Effector CD4-positive, alpha-beta T cell (primary cell): ENCODE data around the gene SHMT2.

ENCODE experiments used
- DNase-seq: peaks from one replicate; pipeline ENCODE4 v3.0.0-alpha.2; 2020
- total RNA-seq: gene quantifications from one replicate; lab custom pipeline; 2026; lab: John Stamatoyannopoulos, UW

SHMT2 gene
- total RNA-seq = 102 reads per million, percentile 83 among the genes with 10 or more reads in this experiment

DNA sequence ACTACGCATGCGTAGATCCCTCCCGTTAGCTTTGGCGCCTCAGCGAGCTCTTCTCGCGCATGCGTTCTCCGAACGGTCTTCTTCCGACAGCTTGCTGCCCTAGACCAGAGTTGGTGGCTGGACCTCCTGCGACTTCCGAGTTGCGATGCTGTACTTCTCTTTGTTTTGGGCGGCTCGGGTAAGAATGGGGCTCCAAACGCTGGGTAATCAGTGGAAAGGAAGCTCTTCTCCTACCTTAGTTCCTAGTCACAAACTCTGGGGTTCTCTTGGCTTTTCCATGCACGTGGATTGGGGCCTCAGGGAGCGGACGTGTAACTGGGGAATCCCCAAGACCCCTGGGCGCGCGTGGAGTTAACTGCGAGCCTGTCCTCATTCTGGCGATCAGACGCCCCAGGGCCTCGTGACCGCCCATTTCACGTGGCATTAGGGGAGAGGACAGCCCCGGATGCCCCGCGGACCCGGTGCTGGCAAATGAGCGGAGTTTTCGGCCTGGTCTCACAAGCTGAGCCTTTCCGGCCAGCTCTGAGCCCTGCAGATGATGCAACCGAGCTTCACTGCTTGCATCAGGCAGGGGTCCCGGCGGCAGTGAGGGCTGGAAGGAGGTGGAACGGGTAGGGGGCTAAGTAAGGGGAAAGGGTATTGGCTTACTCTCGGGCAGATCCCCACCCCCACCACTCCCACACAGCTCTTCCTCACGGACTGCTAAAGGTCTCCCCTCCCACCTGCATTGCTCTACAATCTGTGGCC, at the start of gene SHMT2:
Gene SHMT2, plus strand, starts transcription at position 78 of the 747 bp plus-strand sequence. Its CDS starts 68 bp downstream, at position 146.
- DNase-seq = peak; percentile 88

DNA sequence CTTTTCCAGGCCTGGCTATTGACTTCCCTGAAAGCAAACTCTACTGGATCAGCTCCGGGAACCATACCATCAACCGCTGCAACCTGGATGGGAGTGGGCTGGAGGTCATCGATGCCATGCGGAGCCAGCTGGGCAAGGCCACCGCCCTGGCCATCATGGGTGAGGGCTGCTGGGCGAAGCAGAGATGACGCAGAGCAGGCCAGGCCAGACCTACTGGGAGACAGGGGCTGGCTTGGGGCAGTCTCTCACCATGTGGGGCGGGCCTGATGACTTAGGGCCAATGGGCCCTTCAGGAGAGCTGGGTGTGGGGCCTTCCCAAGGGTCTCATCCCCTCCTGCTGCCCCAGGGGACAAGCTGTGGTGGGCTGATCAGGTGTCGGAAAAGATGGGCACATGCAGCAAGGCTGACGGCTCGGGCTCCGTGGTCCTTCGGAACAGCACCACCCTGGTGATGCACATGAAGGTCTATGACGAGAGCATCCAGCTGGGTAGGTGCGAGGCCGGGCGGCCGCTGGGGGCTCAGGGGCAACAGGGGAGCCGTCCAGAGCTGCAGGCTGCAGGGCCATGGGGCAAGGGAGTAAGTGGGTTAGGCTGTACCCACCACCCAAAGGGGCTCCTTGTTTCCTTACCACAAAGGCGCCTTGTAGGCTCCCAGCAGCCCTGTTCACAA, 49.1 kb upstream of the SHMT2 start:
- DNase-seq = no peak

DNA sequence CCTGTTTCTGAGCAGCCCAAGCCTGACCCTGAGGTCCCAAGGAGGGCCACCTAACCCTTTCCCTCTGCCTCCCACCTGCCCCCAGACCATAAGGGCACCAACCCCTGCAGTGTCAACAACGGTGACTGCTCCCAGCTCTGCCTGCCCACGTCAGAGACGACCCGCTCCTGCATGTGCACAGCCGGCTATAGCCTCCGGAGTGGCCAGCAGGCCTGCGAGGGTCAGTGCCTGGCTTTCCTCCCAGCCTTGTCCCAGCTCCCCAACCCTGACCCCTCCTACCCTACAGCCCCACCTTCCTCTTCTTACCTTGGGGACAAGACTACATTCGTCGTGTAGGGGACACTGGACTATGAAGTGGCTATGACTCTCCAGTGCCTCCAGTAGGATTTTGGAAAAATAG, 48.4 kb upstream of the SHMT2 start:
- DNase-seq = no peak

DNA sequence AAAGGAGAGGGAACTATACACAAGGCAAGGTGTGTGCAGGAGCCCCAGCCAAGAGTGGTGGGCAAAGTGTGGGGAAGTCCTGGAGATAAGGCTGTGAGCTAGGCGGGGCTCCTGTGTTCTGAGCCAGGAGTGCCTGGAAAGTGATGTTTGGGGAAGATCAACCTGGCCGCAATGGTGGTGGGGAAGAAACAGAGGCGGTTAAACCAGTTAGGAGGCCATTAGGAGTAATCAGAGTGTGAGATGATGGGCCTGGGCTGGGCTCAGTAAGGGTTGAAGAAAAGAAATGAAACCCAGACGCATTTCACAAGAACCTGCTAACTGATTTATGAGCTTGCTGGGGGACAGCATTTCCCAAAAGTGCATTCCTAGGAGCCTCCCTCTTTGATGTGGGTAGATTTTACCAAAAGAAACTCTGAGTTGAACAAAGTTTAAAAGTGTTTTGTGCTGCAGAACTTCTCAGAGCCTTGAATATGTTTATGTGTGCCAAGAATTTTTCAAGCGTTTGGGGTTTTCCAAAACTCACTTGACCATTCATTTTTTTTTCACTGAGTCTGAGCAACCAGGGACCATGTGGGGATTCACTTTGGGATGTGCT, 47.9 kb upstream of the SHMT2 start:
- no peak for DNase-seq

DNA sequence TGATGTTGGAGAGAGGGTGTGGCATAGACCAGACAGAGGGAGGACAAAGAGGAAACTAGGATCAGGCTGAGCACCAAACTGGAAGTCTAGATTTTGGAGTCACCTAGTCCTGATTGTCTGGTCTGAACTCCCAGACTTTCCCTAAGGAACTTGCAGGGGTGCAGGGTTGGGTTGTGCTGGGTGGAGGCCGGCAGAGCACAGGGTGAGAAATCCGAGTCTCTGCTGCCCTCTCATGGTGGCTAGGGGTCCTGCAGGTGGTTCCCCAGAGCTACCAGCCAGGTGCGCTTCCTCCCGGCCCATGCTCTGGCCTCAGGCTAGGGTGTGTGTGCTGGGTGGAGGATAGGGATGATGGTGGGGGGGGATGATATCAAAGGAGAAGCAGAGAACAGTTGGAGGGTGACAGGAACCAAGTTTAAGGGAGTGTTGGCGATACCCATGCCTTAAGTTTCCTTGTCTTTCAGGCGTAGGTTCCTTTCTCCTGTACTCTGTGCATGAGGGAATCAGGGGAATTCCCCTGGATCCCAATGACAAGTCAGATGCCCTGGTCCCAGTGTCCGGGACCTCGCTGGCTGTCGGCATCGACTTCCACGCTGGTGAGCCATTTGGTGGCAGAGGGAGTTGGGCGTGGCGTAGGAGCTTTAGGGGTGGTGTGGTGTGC, 46.5 kb upstream of the SHMT2 start:
- peak; percentile 67 for DNase-seq

- no peak for DNase-seq
These were observed 45.4 kb upstream of the SHMT2 start for GRCh38 chr12:57183939-57184725.

DNA sequence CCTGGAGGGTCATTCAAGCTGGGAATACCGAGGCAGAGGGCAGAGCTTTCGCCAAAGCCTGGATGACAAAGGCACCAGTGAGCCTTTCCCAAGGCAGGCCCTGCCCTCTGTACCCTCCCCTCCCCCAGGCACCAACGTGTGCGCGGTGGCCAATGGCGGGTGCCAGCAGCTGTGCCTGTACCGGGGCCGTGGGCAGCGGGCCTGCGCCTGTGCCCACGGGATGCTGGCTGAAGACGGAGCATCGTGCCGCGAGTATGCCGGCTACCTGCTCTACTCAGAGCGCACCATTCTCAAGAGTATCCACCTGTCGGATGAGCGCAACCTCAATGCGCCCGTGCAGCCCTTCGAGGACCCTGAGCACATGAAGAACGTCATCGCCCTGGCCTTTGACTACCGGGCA, 44.1 kb upstream of the SHMT2 start:
- no peak for DNase-seq

DNA sequence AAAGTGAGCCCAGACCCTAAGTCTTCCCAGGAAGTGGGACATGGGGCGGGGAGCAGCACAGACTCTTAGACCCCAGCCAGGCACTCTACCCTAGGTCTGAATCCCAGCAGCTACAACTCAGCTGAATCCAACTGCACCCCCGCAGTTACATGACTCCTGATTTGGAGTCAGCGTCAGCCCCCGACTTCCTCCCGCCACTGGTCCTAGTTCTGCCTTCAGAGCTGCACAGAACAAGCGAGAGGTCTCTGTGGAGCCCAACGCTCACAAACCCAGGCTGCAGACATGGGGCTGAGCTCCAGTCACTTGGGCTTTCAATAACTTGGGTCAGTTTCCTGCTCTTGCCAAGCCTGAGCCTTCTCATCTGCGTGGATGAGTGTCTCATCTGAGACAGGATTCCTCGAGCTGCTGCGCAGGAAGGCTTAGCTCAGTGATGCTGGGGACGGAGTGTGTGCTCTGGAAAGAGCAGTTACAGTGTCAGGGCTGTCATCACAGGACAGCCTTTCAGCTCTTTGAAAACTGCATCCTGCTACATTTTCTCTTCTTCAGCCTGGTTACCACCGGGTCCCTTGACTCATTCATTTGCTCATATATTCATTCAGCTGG, 43.5 kb upstream of the SHMT2 start:
- DNase-seq = no peak

GRCh38 chr12:57187222-57188089, 42.1 kb upstream of the SHMT2 start:
- DNase-seq = no peak

GRCh38 chr12:57188090-57188425, 41.5 kb upstream of the SHMT2 start:
- DNase-seq = no peak

GRCh38 chr12:57190037-57190436, 39.5 kb upstream of the SHMT2 start:
- no peak for DNase-seq

GRCh38 chr12:57190821-57191220, 38.7 kb upstream of the SHMT2 start:
- no peak for DNase-seq

GRCh38 chr12:57191410-57191809, 38.1 kb upstream of the SHMT2 start:
- DNase-seq = no peak

DNA sequence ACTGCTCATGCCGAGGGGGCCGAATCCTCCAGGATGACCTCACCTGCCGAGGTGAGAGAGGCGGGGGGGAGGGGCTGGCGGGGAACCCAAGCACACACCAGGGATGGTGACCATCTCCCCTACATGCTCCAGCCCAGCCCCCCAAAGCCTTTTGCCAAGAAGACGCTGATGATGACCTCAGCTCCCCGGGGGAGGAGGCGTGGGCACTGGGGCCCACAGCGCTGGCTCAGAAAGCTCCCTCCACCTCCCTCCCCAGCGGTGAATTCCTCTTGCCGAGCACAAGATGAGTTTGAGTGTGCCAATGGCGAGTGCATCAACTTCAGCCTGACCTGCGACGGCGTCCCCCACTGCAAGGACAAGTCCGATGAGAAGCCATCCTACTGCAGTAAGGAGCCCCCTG, 36.6 kb upstream of the SHMT2 start:
- no peak for DNase-seq

DNA sequence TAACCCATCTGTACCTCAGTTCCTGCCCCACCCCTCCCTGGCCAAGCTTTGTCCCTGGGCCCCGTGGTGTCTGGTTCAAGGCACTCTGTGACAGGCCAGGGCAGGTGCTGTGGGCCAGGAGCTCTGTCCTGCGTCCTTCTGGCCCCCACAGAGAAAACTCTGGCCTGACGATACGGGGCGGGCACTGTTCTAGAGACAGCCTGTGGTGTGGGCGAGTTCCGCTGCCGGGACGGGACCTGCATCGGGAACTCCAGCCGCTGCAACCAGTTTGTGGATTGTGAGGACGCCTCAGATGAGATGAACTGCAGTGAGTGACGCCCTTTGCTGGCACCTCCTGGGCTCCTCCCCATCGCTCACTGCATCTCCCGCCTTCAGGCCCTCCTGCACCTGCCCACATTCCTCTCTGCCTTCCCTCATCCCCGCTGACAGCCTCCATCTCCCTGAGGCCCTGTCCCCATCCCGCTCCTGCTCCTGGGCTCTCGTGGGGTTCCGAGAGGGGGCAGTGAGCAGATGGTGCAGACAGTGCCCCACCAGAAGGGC, 35.7 kb upstream of the SHMT2 start:
- DNase-seq = no peak

DNA sequence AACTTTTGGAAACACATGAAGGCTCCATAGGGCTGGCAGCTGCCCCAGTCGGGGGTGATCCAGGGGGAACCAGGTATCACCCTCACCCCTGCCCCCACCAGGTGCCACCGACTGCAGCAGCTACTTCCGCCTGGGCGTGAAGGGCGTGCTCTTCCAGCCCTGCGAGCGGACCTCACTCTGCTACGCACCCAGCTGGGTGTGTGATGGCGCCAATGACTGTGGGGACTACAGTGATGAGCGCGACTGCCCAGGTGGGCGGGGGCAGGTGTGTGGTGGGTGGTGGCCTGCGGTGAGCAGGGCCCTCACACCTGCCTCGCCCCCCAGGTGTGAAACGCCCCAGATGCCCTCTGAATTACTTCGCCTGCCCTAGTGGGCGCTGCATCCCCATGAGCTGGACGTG, 35.3 kb upstream of the SHMT2 start:
- DNase-seq = no peak

DNA sequence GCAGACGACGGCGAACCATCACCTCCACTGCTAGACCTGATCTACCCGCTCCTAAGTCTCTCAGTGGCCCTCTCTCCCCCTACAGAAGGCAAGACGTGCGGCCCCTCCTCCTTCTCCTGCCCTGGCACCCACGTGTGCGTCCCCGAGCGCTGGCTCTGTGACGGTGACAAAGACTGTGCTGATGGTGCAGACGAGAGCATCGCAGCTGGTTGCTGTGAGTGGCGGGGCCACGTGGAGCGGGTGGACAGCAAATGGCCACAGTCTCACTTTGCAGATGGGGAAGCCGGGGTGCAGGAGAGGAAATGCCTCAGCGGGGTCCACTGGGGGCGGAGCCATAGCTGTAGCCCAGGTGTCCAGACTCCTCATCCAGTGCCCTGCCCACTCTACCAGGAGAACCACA, 34.3 kb upstream of the SHMT2 start:
- DNase-seq = no peak

DNA sequence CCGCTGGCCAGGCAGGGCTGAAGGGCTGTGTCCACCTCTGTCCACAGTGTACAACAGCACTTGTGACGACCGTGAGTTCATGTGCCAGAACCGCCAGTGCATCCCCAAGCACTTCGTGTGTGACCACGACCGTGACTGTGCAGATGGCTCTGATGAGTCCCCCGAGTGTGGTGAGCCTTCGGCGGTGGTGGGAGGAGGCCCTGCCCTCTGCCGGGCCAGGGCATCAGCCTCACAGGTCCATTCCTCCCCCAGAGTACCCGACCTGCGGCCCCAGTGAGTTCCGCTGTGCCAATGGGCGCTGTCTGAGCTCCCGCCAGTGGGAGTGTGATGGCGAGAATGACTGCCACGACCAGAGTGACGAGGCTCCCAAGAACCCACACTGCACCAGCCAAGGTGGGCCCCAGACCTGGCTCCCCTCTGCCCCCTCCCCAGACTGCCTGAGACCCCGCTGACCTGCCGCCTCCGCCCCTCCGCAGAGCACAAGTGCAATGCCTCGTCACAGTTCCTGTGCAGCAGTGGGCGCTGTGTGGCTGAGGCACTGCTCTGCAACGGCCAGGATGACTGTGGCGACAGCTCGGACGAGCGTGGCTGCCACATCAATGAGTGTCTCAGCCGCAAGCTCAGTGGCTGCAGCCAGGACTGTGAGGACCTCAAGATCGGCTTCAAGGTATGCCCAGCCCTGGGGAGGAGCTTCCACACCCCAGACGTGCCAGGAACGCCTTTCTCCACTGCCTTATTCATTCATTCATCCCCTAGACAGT, 33.7 kb upstream of the SHMT2 start:
- no peak for DNase-seq

GRCh38 chr12:57196439-57196838, 33.1 kb upstream of the SHMT2 start:
- DNase-seq = no peak

DNA sequence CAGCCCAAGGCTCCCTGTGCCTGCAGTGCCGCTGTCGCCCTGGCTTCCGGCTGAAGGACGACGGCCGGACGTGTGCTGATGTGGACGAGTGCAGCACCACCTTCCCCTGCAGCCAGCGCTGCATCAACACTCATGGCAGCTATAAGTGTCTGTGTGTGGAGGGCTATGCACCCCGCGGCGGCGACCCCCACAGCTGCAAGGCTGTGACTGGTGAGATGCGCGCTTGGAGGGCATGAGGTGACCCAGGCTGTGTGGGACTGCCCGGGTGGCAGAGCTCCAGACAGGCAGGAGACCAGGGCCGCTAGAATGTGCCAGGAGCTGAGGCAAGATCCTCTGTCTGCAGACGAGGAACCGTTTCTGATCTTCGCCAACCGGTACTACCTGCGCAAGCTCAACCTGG, 32.6 kb upstream of the SHMT2 start:
- DNase-seq = no peak
